B cell (primary cell): ENCODE data around the gene MAP4K4. TPM values are rescaled to one million over a fixed set of nuclear protein-coding genes. Genes with fewer than 3 reads are reported as not detected.

ENCODE experiments used
- ATAC-seq: fragments of 200-7000 bp; cut with Tn5 transposase; one replicate; pipeline ENCODE4 v1.10.0; 2021; ENCODE audit warnings: low read depth, mild to moderate bottlenecking, moderate number of reproducible peaks, moderate library complexity
- CTCF ChIA-PET: fragments of 350-600 bp; sonication (Branson Sonifier 250); formaldehyde crosslinking; loops from one replicate; lab custom pipeline; 2021; ENCODE audit warnings: antibody characterized with exemption, inconsistent platforms; lab: Charles Lee
- POLR2A ChIA-PET: fragments of 350-600 bp; sonication (Branson Sonifier 250); formaldehyde crosslinking; loops from one replicate; lab custom pipeline; 2021; ENCODE audit warnings: antibody characterized with exemption; lab: Charles Lee
- DNase-seq: peaks from one replicate; pipeline ENCODE4 v3.0.0; 2013
- H2AFZ ChIP-seq: 2 replicates; pipeline ENCODE4 v1.6.1; 2012; ENCODE audit warnings: mild to moderate bottlenecking, low read depth, low read length; ENCODE audit not compliant: insufficient read depth, poor library complexity, severe bottlenecking
- H3K27ac ChIP-seq, 2 donors: 1 replicate in 1 of 2; 2 replicates in 1 of 2; pipeline ENCODE4 v1.5.1; 2012 to 2013; ENCODE audit warnings: low read length in 2 of 2, mild to moderate bottlenecking in 2 of 2, moderate library complexity in 1 of 2
- H3K27me3 ChIP-seq, 4 experiments: fragments of 200-600 bp in 1 of 4; sonication (generic) in 1 of 4; replicated peaks in 1 of 4; 1 replicate in 2 of 4; 2 replicates in 2 of 4; pipeline versions ENCODE4 v1.6.1 to v1.7.0; 2013 to 2016; ENCODE audit warnings: low read length in 3 of 4, mild to moderate bottlenecking in 2 of 4, mixed read lengths in 1 of 4, moderate library complexity in 1 of 4; ENCODE audit not compliant: insufficient read depth in 4 of 4, control insufficient read depth in 3 of 4; ENCODE audit errors: control extremely low read depth in 1 of 4
- H3K36me3 ChIP-seq, 2 experiments: replicated peaks in 1 of 2; 1 replicate in 1 of 2; 2 replicates in 1 of 2; pipeline versions ENCODE4 v1.6.1 to v1.7.1; 2013; ENCODE audit warnings: low read length in 1 of 2; ENCODE audit not compliant: insufficient read depth in 2 of 2, control insufficient read depth in 1 of 2; ENCODE audit errors: control extremely low read depth in 1 of 2, extremely low read depth in 1 of 2
- H3K4me1 ChIP-seq, 2 donors: fragments of 200-600 bp in 1 of 2; sonication (generic) in 1 of 2; 1 replicate in 1 of 2; 2 replicates in 1 of 2; pipeline versions ENCODE4 v1.5.1 to v1.6.1; 2013 to 2017; ENCODE audit warnings: low read length in 2 of 2; ENCODE audit not compliant: control insufficient read depth in 2 of 2, insufficient read depth in 2 of 2
- H3K4me2 ChIP-seq: replicated peaks from 2 replicates; pipeline ENCODE3; 2012; ENCODE audit warnings: mild to moderate bottlenecking, low read depth, low read length; ENCODE audit not compliant: poor library complexity, severe bottlenecking
- H3K4me3 ChIP-seq, 5 experiments: fragments of 200-600 bp in 1 of 5; sonication (generic) in 1 of 5; 1 replicate in 3 of 5; 2 replicates in 2 of 5; pipeline versions ENCODE4 v1.5.1 to v1.7.0; 2011 to 2016; ENCODE audit warnings: low read length in 4 of 5, mild to moderate bottlenecking in 4 of 5, low read depth in 2 of 5, control low read depth in 1 of 5, moderate library complexity in 1 of 5; ENCODE audit not compliant: insufficient read depth in 1 of 5; ENCODE audit errors: control extremely low read depth in 1 of 5, extremely low read depth in 1 of 5
- H3K79me2 ChIP-seq: fragments of 200-600 bp; sonication (generic); one replicate; pipeline ENCODE4 v1.6.0; 2016; ENCODE audit warnings: low read length; ENCODE audit not compliant: control insufficient read depth, insufficient read depth
- H3K9ac ChIP-seq: fragments of 200-600 bp; sonication (generic); 2 replicates; pipeline ENCODE4 v1.6.1; 2017; ENCODE audit warnings: mild to moderate bottlenecking, low read length, moderate library complexity
- H3K9me3 ChIP-seq, 3 donors: one replicate each; pipeline versions ENCODE4 v1.6.1 to v1.7.1; 2013; ENCODE audit warnings: low read length in 2 of 3; ENCODE audit not compliant: control insufficient read depth in 2 of 3, insufficient read depth in 1 of 3; ENCODE audit errors: control extremely low read depth in 1 of 3
- H4K20me1 ChIP-seq: 2 replicates; pipeline ENCODE4 v1.6.0; 2012; ENCODE audit warnings: mild to moderate bottlenecking, low read length; ENCODE audit not compliant: insufficient read depth, control insufficient read depth, poor library complexity, severe bottlenecking
- H3K27ac Mint-ChIP-seq: one replicate; pipeline ENCODE4 v1.8.0; 2021; ENCODE audit warnings: mixed read lengths
- H3K27me3 Mint-ChIP-seq: one replicate; pipeline ENCODE4 v1.8.0; 2021; ENCODE audit warnings: mixed read lengths
- H3K4me1 Mint-ChIP-seq: one replicate; pipeline ENCODE4 v1.8.0; 2021; ENCODE audit warnings: mixed read lengths
- H3K4me3 Mint-ChIP-seq: one replicate; pipeline ENCODE4 v1.8.0; 2021; ENCODE audit warnings: mixed read lengths
- H3K9me3 Mint-ChIP-seq: one replicate; pipeline ENCODE4 v1.8.0; 2022; ENCODE audit warnings: mixed read lengths; ENCODE audit not compliant: insufficient read depth
- EZH2 ChIP-seq: IDR thresholded peaks from 2 replicates; pipeline ENCODE4 v1.6.1; 2012; ENCODE audit warnings: borderline replicate concordance, low read depth, mild to moderate bottlenecking, moderate library complexity, low read length; ENCODE audit not compliant: insufficient read depth, poor library complexity, severe bottlenecking
- WGBS: methylation state at CpG from one replicate; pipeline ENCODE4 v1.1.5; 2013; ENCODE audit warnings: missing lambda C conversion rate; ENCODE audit not compliant: insufficient coverage; 5-methylcytosine and 5-hydroxymethylcytosine counted together
- intact Hi-C: fragments of 100-400 bp; cut with micrococcal nuclease; formaldehyde crosslinking; loops from one replicate; pipeline ENCODE4 v1.10.0; 2022
- polyA plus RNA-seq: library from polyadenylated mRNA; depleted of rRNA; stranded (reverse); fragments of >200 nt; gene quantifications from 2 replicates; pipeline ENCODE4 v1.2.3, GENCODE V29; 2012
- total RNA-seq, 2 donors: library from RNA; stranded (reverse); fragments of 120-200 nt in 1 of 2; gene quantifications; 1 replicate in 1 of 2; 2 replicates in 1 of 2; pipeline versions ENCODE4 v1.2.3 to v1.2.4, GENCODE V29; 2013 to 2022
- TF ChIP-seq, protein P1 (sequence below): fragments of 200-600 bp; IDR thresholded peaks from one replicate; pipeline ENCODE4 v1.8.0; 2022; ENCODE audit warnings: antibody characterized with exemption, mild to moderate bottlenecking

MAP4K4 gene
- total and polyA plus RNA-seq, 2 donors (not counting 1 experiment from before 2014, with no cell fraction given): 54.8 to 280 TPM

DNA sequence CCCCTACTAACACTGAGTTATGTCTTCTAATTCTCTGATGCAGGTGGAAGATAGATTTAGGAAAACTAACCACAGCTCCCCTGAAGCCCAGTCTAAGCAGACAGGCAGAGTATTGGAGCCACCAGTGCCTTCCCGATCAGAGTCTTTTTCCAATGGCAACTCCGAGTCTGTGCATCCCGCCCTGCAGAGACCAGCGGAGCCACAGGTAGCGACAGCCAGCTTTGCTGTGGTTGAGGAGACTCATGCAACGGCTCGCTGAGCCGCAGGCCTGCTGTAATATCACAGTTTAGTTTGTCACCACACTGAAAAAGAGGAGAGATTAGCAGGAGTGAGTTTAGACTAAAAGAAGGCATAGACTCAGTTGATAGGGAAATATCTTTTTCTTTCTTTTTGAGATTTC, 163.3 kb downstream of the MAP4K4 start:
- ChIA-PET CTCF (interaction anchor here (1.0 to 1.6 kb wide), 2 partner anchors 18 to 518 kb away, joined by 3 to 4 read pairs; no protein-coding TSS in a partner anchor), POLR2A (no interaction called here)
- Mint-ChIP-seq H3K4me1 (no peaks in the 10 kb centered on the region), H3K27me3 (no peaks in the 10 kb centered on the region), H3K9me3 (no peaks in the 10 kb centered on the region), H3K4me3 (no peak overlapping the region), H3K27ac (no peak overlapping the region)
- no peak overlapping the region for H2AFZ ChIP-seq
- no peak overlapping the region for H3K4me3 ChIP-seq
- H4K20me1 ChIP-seq: peaks cover 22% of the 10 kb centered on the region
- no peaks in the 10 kb centered on the region for H3K9me3 ChIP-seq
- peaks cover 10 to 93% of the 10 kb centered on the region in 2 experiments for H3K36me3 ChIP-seq
- no peak overlapping the region for H3K27ac ChIP-seq
- whole genome bisulfite sequencing: 97% methylated on average over 8 of the region's 8 CpGs
- peaks cover 13% of the 10 kb centered on the region for H3K79me2 ChIP-seq
- intact Hi-C loops: no loop called here
- no peaks in the 10 kb centered on the region for H3K4me1 ChIP-seq
- H3K27me3 ChIP-seq: no peaks in the 10 kb centered on the region
- ATAC-seq (no peak), DNase-seq (no peak)
- no peak overlapping the region for H3K4me2 ChIP-seq
- no peak overlapping the region for H3K9ac ChIP-seq
- TF ChIP-seq EZH2: no peak
- TF ChIP-seq, protein P1, sequence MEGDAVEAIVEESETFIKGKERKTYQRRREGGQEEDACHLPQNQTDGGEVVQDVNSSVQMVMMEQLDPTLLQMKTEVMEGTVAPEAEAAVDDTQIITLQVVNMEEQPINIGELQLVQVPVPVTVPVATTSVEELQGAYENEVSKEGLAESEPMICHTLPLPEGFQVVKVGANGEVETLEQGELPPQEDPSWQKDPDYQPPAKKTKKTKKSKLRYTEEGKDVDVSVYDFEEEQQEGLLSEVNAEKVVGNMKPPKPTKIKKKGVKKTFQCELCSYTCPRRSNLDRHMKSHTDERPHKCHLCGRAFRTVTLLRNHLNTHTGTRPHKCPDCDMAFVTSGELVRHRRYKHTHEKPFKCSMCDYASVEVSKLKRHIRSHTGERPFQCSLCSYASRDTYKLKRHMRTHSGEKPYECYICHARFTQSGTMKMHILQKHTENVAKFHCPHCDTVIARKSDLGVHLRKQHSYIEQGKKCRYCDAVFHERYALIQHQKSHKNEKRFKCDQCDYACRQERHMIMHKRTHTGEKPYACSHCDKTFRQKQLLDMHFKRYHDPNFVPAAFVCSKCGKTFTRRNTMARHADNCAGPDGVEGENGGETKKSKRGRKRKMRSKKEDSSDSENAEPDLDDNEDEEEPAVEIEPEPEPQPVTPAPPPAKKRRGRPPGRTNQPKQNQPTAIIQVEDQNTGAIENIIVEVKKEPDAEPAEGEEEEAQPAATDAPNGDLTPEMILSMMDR: no peak

DNA sequence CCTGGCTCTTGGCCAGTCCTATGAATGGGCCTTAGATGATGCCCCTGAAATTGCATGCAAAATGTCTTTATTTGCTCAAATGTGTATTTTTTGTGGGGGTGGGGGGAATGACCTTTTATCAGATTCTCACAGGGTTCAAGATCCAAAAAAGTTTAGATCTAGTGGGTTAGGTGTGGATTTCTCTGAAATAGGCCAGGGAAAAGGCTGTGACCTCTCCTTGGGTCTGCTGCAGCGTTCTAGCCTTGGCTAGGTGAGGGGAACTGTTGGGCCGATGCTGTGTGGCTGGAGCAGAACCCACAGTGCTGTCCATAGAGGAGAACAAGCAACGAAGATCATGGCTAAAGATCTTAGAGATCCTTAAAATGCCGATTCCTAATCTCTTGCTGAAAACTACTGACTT, 163.9 kb downstream of the MAP4K4 start:
- DNase-seq: no peak
- no peak for ATAC-seq
- Histone ChIP-seq H2AFZ (no peak overlapping the region), H3K79me2 (peaks cover 11% of the 10 kb centered on the region), H3K36me3 (peaks cover 16 to 93% of the 10 kb centered on the region in 2 experiments), H3K9ac (no peak overlapping the region), H3K4me1 (no peaks in the 10 kb centered on the region), H3K27ac (no peak overlapping the region), H3K4me2 (no peak overlapping the region), H3K4me3 (no peak overlapping the region), H3K27me3 (no peaks in the 10 kb centered on the region), H4K20me1 (peaks cover 22% of the 10 kb centered on the region), H3K9me3 (no peaks in the 10 kb centered on the region)
- Mint-ChIP-seq H3K27me3 (no peaks in the 10 kb centered on the region), H3K27ac (no peak overlapping the region), H3K4me1 (no peaks in the 10 kb centered on the region), H3K9me3 (no peaks in the 10 kb centered on the region), H3K4me3 (no peak overlapping the region)
- CTCF ChIA-PET: no interaction called here
- 100% methylated on average over 3 of the region's 4 CpGs for WGBS
- POLR2A ChIA-PET: interaction anchor here (0.6 kb wide), 1 partner anchor 151 kb away, joined by 5 read pairs; no protein-coding TSS in a partner anchor
- intact Hi-C loops: no loop called here
- TF ChIP-seq, protein P1: no peak
- no peak for TF ChIP-seq EZH2
